ENCODE data around the gene GPHB5.
A peak's percentile ranks its signal among the peaks of the same experiment; 100 is the strongest.
"Not testable (repeated sequence)": the region's sequence is repeated elsewhere in the genome, so short reads cannot be mapped to it uniquely, and the experiment has no call there.

GPHB5 gene

GRCh38 chr14:63290741-63291430, 27.8 kb downstream of the GPHB5 start:
- TF ChIP-seq POLR2AphosphoS5 (IDR thresholded peaks at IDR 0.05; ENCODE audit: low read depth, low read length) (no peak), TAF1 (IDR thresholded peaks at IDR 0.05; ENCODE audit: borderline replicate concordance, low read depth, low read length) (no peak), POLR2A (IDR thresholded peaks at IDR 0.05; ENCODE audit: low read depth, low read length) (no peak)
- FAIRE-seq, result no peak
- no peak for DNase-seq (ENCODE audit: insufficient read length)

- TF ChIP-seq TAF1 (IDR thresholded peaks at IDR 0.05; ENCODE audit: borderline replicate concordance, low read depth, low read length), result no peak
- TF ChIP-seq POLR2AphosphoS5 (IDR thresholded peaks at IDR 0.05; ENCODE audit: low read depth, low read length), result no peak
- no peak for TF ChIP-seq POLR2A (IDR thresholded peaks at IDR 0.05; ENCODE audit: low read depth, low read length)
- DNase-seq (ENCODE audit: insufficient read length) (no peak), FAIRE-seq (no peak)
Observed at GRCh38 chr14:63288853-63289252, 29.9 kb downstream of the GPHB5 start.

DNA sequence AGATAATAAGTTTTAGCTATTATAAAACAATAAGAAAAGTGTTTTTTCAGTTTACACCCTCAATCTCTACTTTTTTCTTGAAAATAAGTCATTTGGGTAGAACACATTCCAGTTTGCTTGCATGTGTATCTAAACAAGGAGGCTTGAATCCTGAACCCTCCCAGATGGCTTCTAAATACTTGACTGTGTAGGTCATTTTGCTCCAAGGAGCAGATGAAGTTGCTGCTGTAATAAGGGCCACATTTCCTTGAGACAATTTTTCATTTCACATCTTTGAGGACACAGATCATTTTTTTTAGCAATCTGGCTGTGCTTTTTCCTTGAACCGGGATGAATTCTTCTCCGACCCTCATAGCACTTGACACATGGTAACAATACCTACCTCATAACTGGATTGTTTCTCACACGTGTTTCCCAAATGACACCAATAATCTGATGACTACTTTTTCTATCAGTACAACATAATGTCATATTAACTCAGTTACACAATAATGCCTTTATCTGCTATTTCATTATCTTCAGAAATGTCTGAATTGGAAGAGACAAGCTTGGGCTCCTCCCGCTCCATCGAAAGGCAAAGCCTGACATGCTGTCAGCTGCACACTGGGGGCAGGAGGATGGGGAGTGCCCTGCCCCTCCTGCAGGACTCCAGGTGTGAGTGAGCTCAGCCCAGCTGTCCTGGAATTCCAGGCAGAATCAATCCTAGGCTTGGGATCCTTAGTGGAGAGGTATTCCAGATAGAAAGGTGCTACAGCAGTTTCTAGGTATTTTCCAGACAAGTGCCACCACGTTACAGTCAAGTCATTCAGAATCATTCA, 30.9 kb downstream of the GPHB5 start:
- DNase-seq (ENCODE audit: insufficient read length) (no peak), FAIRE-seq (no peak)
- TF ChIP-seq POLR2A (IDR thresholded peaks at IDR 0.05; ENCODE audit: low read depth, low read length) (no peak), POLR2AphosphoS5 (IDR thresholded peaks at IDR 0.05; ENCODE audit: low read depth, low read length) (no peak), TAF1 (IDR thresholded peaks at IDR 0.05; ENCODE audit: borderline replicate concordance, low read depth, low read length) (no peak)

DNA sequence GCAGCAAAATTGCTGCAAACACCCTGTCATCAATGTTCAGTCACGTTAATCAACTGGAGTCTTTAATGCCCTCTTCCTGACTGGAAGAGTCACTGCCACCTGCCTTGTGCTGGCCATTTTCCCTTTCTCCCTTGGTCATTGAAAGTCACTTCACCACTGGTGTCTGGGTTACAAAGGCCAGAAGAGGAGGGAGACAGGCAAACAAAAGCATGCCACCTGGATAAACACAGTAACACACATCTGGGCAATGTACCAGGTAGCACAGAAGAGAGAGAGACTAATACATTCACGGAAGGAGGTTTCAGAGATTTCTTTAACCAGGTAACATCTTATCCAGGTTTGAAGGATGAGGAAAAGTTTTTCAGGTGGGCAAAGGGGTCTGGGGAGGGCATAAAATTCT, 32.7 kb downstream of the GPHB5 start:
- DNase-seq (ENCODE audit: insufficient read length), result no peak
- FAIRE-seq, result no peak
- TF ChIP-seq POLR2AphosphoS5 (IDR thresholded peaks at IDR 0.05; ENCODE audit: low read depth, low read length) (no peak), POLR2A (IDR thresholded peaks at IDR 0.05; ENCODE audit: low read depth, low read length) (no peak), TAF1 (IDR thresholded peaks at IDR 0.05; ENCODE audit: borderline replicate concordance, low read depth, low read length) (no peak)

- FAIRE-seq (no peak), DNase-seq (ENCODE audit: insufficient read length) (no peak)
- no peak for TF ChIP-seq POLR2A (IDR thresholded peaks at IDR 0.05; ENCODE audit: low read depth, low read length)
Observed at GRCh38 chr14:63283884-63284248, 34.9 kb downstream of the GPHB5 start.

GRCh38 chr14:63282997-63283883, 35.5 kb downstream of the GPHB5 start:
- TF ChIP-seq TAF1 (IDR thresholded peaks at IDR 0.05; ENCODE audit: borderline replicate concordance, low read depth, low read length) (no peak), POLR2A (IDR thresholded peaks at IDR 0.05; ENCODE audit: low read depth, low read length) (no peak), POLR2AphosphoS5 (IDR thresholded peaks at IDR 0.05; ENCODE audit: low read depth, low read length) (no peak)
- no peak for DNase-seq (ENCODE audit: insufficient read length)
- no peak for FAIRE-seq

DNA sequence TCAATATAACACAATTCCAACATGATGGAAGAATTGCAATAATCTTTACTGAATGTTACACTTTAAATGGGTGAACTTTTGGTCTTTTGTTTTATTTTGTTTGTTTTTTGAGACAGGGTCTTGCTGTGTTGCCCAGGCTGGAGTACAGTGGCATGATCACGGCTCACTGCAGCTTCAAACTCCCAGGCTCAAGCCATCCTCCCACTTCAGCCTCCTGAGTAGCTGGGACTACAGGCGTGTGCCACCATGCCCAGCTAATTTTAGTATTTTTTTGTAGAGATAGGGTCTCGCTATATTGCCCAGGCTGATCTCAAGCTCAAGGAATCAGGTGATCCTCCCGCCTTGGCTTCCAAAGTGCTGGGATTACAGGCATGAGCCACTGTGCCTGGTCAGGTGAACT, 38.8 kb downstream of the GPHB5 start:
- FAIRE-seq; DNase-seq (ENCODE audit: insufficient read length): not testable (repeated sequence)

DNA sequence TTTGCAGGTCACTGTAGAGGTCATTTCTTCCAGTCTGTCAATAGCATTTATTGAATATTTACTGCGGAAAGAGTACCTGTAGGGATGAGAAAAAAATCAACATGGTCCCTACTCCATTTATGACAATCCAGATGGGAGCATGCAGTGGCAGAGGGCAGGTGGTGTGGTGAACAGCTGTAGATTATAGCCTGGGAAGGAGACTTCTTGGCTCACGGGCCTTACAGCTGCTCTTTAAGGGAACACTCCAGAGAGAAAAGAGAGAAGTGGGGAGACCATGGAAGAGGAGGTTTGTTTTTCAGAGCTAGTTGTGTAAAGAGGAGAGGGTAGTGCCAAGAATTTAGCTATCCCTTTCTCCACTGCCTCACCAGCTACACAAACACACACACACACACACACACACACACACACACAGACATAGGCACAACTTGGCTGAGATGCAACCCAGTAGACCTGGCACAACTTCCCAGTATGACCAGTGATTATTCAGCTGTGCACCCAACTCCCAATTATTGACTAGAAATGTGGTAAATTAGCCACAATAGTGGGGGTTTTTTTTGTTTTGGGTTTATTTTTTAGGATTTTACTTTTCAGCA, 41.0 kb downstream of the GPHB5 start:
- FAIRE-seq (no peak), DNase-seq (ENCODE audit: insufficient read length) (no peak)
- no peak for TF ChIP-seq TAF1 (IDR thresholded peaks at IDR 0.05; ENCODE audit: borderline replicate concordance, low read depth, low read length)
- TF ChIP-seq POLR2AphosphoS5 (IDR thresholded peaks at IDR 0.05; ENCODE audit: low read depth, low read length), result no peak
- no peak for TF ChIP-seq POLR2A (IDR thresholded peaks at IDR 0.05; ENCODE audit: low read depth, low read length)

- DNase-seq (ENCODE audit: insufficient read length) (no peak), FAIRE-seq (peak; percentile 94)
- TF ChIP-seq POLR2A (IDR thresholded peaks at IDR 0.05; ENCODE audit: low read depth, low read length), result no peak
- TF ChIP-seq POLR2AphosphoS5 (IDR thresholded peaks at IDR 0.05; ENCODE audit: low read depth, low read length), result no peak
- TF ChIP-seq TAF1 (IDR thresholded peaks at IDR 0.05; ENCODE audit: borderline replicate concordance, low read depth, low read length), result no peak
Observed at GRCh38 chr14:63276492-63277342, 42.0 kb downstream of the GPHB5 start.

DNA sequence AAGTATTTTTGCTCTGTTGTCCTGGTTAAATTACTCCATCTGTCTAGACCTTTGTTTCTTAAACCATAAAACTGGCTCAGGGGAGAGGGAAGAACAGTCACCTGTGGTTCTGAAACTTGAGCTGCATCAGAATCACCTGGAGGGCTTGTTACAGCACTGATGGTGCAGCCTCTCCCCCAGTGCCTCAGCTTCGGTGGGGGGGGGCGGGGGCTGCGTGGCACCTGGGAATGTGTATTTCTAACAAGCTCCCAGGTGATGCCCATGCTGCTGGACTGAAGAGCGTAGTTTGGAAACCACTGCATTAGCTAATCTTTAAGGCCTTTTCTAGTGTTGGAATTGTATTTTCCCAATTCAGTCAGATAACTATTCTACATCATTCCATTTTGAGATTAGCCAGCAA, 42.7 kb downstream of the GPHB5 start:
- TF ChIP-seq POLR2A (IDR thresholded peaks at IDR 0.05; ENCODE audit: low read depth, low read length), result no peak
- no peak for TF ChIP-seq TAF1 (IDR thresholded peaks at IDR 0.05; ENCODE audit: borderline replicate concordance, low read depth, low read length)
- TF ChIP-seq POLR2AphosphoS5 (IDR thresholded peaks at IDR 0.05; ENCODE audit: low read depth, low read length), result no peak
- FAIRE-seq (no peak), DNase-seq (ENCODE audit: insufficient read length) (no peak)

- no peak for TF ChIP-seq TAF1 (IDR thresholded peaks at IDR 0.05; ENCODE audit: borderline replicate concordance, low read depth, low read length)
- no peak for TF ChIP-seq POLR2A (IDR thresholded peaks at IDR 0.05; ENCODE audit: low read depth, low read length)
- TF ChIP-seq POLR2AphosphoS5 (IDR thresholded peaks at IDR 0.05; ENCODE audit: low read depth, low read length), result no peak
- DNase-seq (ENCODE audit: insufficient read length), result no peak
- no peak for FAIRE-seq
Observed at GRCh38 chr14:63275611-63276010, 43.1 kb downstream of the GPHB5 start.
